Liver (tissue), 9 donors: ENCODE measurements around the gene SIRT5. TPM values are rescaled to one million over a fixed set of nuclear protein-coding genes. Genes with fewer than 3 reads are reported as not detected.

Experiments
- DNase-seq: peaks from one replicate; pipeline ENCODE4 v3.0.0-alpha.2; 2017; ENCODE audit warnings: low spot score
- H3K27ac ChIP-seq, 2 donors: one replicate each; pipeline ENCODE4 v1.7.0; 2013; ENCODE audit warnings: inconsistent platforms in 2 of 2, low read length in 2 of 2, control low read depth in 1 of 2, low read depth in 1 of 2, mild to moderate bottlenecking in 1 of 2
- H3K27me3 ChIP-seq, 4 donors: one replicate each; pipeline versions ENCODE4 v1.6.1 to v1.7.0; 2013; ENCODE audit warnings: low read length in 3 of 4, inconsistent platforms in 1 of 4, mild to moderate bottlenecking in 1 of 4, moderate library complexity in 1 of 4; ENCODE audit not compliant: control insufficient read depth in 4 of 4, insufficient read depth in 4 of 4
- H3K36me3 ChIP-seq, 4 donors: one replicate each; pipeline versions ENCODE4 v1.6.1 to v1.7.0; 2013; ENCODE audit warnings: low read length in 3 of 4, mild to moderate bottlenecking in 3 of 4, low read depth in 1 of 4, moderate library complexity in 1 of 4; ENCODE audit not compliant: control insufficient read depth in 4 of 4, insufficient read depth in 3 of 4
- H3K4me1 ChIP-seq, 4 donors: one replicate each; pipeline versions ENCODE4 v1.6.1 to v1.7.0; 2013; ENCODE audit warnings: low read length in 3 of 4, mild to moderate bottlenecking in 3 of 4, moderate library complexity in 1 of 4; ENCODE audit not compliant: control insufficient read depth in 4 of 4, insufficient read depth in 4 of 4
- H3K4me3 ChIP-seq, 3 donors: one replicate each; pipeline versions ENCODE4 v1.6.1 to v1.7.0; 2013; ENCODE audit warnings: low read length in 3 of 3, control low read depth in 1 of 3, low read depth in 1 of 3, mild to moderate bottlenecking in 1 of 3
- H3K9ac ChIP-seq, 2 donors: one replicate each; pipeline ENCODE4 v1.7.0; 2013; ENCODE audit warnings: low read length in 2 of 2, mild to moderate bottlenecking in 2 of 2, moderate library complexity in 2 of 2, control low read depth in 1 of 2, low read depth in 1 of 2
- H3K9me3 ChIP-seq, 4 donors: one replicate each; pipeline versions ENCODE4 v1.6.1 to v1.7.0; 2013; ENCODE audit warnings: low read length in 3 of 4; ENCODE audit not compliant: control insufficient read depth in 4 of 4
- ATF3 ChIP-seq: IDR thresholded peaks from 2 replicates; pipeline ENCODE4 v1.6.1; 2016; ENCODE audit warnings: antibody characterized with exemption
- CTCF ChIP-seq: fragments of 150-350 bp; IDR thresholded peaks from 2 replicates; pipeline ENCODE4 v1.5.1; 2017; ENCODE audit warnings: improper control_type of control experiment, low read depth, low read length; ENCODE audit not compliant: missing input control
- FOXA1 ChIP-seq: IDR thresholded peaks from 2 replicates; pipeline ENCODE4 v1.6.1; 2016; ENCODE audit warnings: antibody characterized with exemption
- GABPA ChIP-seq, 2 donors: IDR thresholded peaks in 1 of 2; conservative IDR thresholded peaks in 1 of 2; 2 replicates each; pipeline ENCODE4 v1.6.1; 2016; ENCODE audit warnings: antibody characterized with exemption in 2 of 2, mild to moderate bottlenecking in 1 of 2, moderate library complexity in 1 of 2
- JUND ChIP-seq, 2 donors: IDR thresholded peaks; 2 replicates each; pipeline ENCODE4 v1.6.1; 2016; ENCODE audit warnings: antibody characterized with exemption in 2 of 2
- NR2F2 ChIP-seq: IDR thresholded peaks from 2 replicates; pipeline ENCODE4 v1.6.1; 2016; ENCODE audit warnings: antibody characterized with exemption
- RAD21 ChIP-seq, 2 donors: IDR thresholded peaks; 2 replicates each; pipeline ENCODE4 v1.6.1; 2016; ENCODE audit warnings: antibody characterized with exemption in 2 of 2, mild to moderate bottlenecking in 2 of 2
- REST ChIP-seq: IDR thresholded peaks from 2 replicates; pipeline ENCODE4 v1.6.1; 2016; ENCODE audit warnings: antibody characterized with exemption, mild to moderate bottlenecking
- RXRA ChIP-seq, 2 donors: IDR thresholded peaks; 2 replicates each; pipeline ENCODE4 v1.6.1; 2017 to 2018; ENCODE audit warnings: antibody characterized with exemption in 2 of 2, mild to moderate bottlenecking in 1 of 2
- SP1 ChIP-seq: IDR thresholded peaks from 2 replicates; pipeline ENCODE4 v1.6.1; 2018; ENCODE audit warnings: antibody characterized with exemption, mild to moderate bottlenecking
- TAF1 ChIP-seq: conservative IDR thresholded peaks from 2 replicates; pipeline ENCODE4 v1.6.1; 2016; ENCODE audit warnings: antibody characterized with exemption, mild to moderate bottlenecking
- WGBS: extraction: QIAGEN DNeasy Blood & Tissue Kit; methylation state at CpG from one replicate; pipeline ENCODE4 v1.1.7; 2013; 5-methylcytosine and 5-hydroxymethylcytosine counted together
- polyA plus RNA-seq, 2 donors: library from polyadenylated mRNA; stranded (reverse) in 1 of 2; unstranded in 1 of 2; fragments of 200-250 nt in 1 of 2; fragments of >200 nt in 1 of 2; fragmentation: Nextera tagmentation in 1 of 2; extraction: Ambion mirVana in 1 of 2; gene quantifications; one replicate each; pipeline versions ENCODE4 v1.2.1 to v1.2.3, GENCODE V29; 2013 to 2015
- total RNA-seq, 2 donors: library from RNA; depleted of rRNA; stranded (reverse); fragments of >200 nt; gene quantifications; one replicate each; pipeline ENCODE4 v1.2.3, GENCODE V29; 2014
- donor health status: healthy.
- donor health status: healthy.
- donor health status: healthy.
- donor health status: healthy.
- donor health status: healthy.

Gene SIRT5
- total and polyA plus RNA-seq, 4 donors = 7.5 to 12.6 (median 8.8) TPM

GRCh38 chr6:13526727-13527670, 47.4 kb upstream of the SIRT5 start:
- TF ChIP-seq NR2F2 = peak; percentile 25
- TF ChIP-seq TAF1 = no peak
- Histone ChIP-seq H3K4me1 (peaks cover 0 to 7% (median 0%) of the 10 kb centered on the region in 4 donors), H3K36me3 (no peaks in the 10 kb centered on the region), H3K27me3 (no peaks in the 10 kb centered on the region), H3K9ac (no peak overlapping the region), H3K4me3 (no peak overlapping the region), H3K27ac (no peak overlapping the region), H3K9me3 (no peaks in the 10 kb centered on the region)
- 81% methylated on average over 17 of the region's 17 CpGs for WGBS
- no peak for DNase-seq

GRCh38 chr6:13527671-13528056, 46.7 kb upstream of the SIRT5 start:
- no peak overlapping the region for H3K9ac ChIP-seq
- 91% methylated on average over 4 of the region's 4 CpGs for WGBS
- no peak overlapping the region for H3K27ac ChIP-seq
- H3K9me3 ChIP-seq = no peaks in the 10 kb centered on the region
- H3K36me3 ChIP-seq = no peaks in the 10 kb centered on the region
- peaks cover 0 to 7% (median 0%) of the 10 kb centered on the region in 4 donors for H3K4me1 ChIP-seq
- no peak for TF ChIP-seq REST
- TF ChIP-seq NR2F2 = no peak
- DNase-seq = no peak
- H3K27me3 ChIP-seq = no peaks in the 10 kb centered on the region
- H3K4me3 ChIP-seq = no peak overlapping the region

GRCh38 chr6:13528232-13528631, 46.2 kb upstream of the SIRT5 start:
- Histone ChIP-seq H3K4me3 (no peak overlapping the region), H3K9ac (no peak overlapping the region), H3K27ac (no peak overlapping the region), H3K36me3 (no peaks in the 10 kb centered on the region), H3K4me1 (peaks cover 0 to 7% (median 0%) of the 10 kb centered on the region in 4 donors), H3K27me3 (no peaks in the 10 kb centered on the region), H3K9me3 (no peaks in the 10 kb centered on the region)
- no peak for DNase-seq
- 78% methylated on average over 3 of the region's 3 CpGs for WGBS
- TF ChIP-seq FOXA1 = no peak
- TF ChIP-seq RXRA (IDR thresholded peaks at IDR 0.05) = no peak
- no peak for TF ChIP-seq ATF3
- no peak for TF ChIP-seq SP1
- TF ChIP-seq CTCF = peak; percentile 15
- no peak for TF ChIP-seq JUND (IDR thresholded peaks at IDR 0.05)
- peak; percentile 46 to 57 for TF ChIP-seq RAD21 (IDR thresholded peaks at IDR 0.05)
- no peak for TF ChIP-seq GABPA (IDR thresholded peaks at IDR 0.05 in 1 of 2, conservative IDR thresholded peaks at IDR 0.05 in 1 of 2)
